Measurements from ENCODE around the gene KLHDC2. TPM values are rescaled to one million over a fixed set of nuclear protein-coding genes. Genes with fewer than 3 reads are reported as not detected.
"Not testable (repeated sequence)": the region's sequence is repeated elsewhere in the genome, so short reads cannot be mapped to it uniquely, and the experiment has no call there.

KLHDC2 gene
- polyA plus RNA-seq, 1 donor = 113 TPM

DNA sequence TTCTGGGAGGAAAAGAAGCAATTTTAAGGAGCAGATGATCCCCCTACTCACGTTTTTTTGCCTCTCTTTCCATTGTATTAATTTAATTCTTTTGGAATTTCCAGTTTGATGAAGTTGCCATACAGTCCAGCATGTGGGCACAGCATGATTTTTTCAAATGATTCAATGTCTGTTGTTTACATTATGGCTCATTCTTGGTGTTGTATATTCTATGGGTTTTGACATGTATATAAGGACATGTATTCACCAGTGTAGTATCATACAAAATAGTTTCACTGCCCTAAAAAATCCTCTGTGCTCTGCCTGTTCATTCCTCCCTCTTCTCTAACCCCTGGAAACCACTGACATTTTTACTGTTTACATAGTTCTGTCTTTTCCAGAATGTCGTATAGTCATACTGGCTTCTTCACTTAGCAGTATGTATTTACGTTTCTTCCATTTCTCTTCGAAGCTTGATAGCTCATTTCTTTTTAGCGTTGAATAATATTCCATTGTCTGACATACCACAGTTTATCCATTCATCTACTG lies 13.3 kb upstream of the KLHDC2 start:
- H3K4me1 ChIP-seq (ENCODE audit: control insufficient read depth, insufficient read depth, low read length) = no peaks in the 10 kb centered on the region
- no peak overlapping the region for H3K27ac ChIP-seq (ENCODE audit: low read length)
- H3K9me3 ChIP-seq (ENCODE audit: control insufficient read depth, low read depth, low read length) = no peaks in the 10 kb centered on the region
- no peaks in the 10 kb centered on the region for H3K27me3 ChIP-seq (ENCODE audit: control insufficient read depth, insufficient read depth, low read length)
- H3K36me3 ChIP-seq (ENCODE audit: control insufficient read depth, insufficient read depth, low read length) = no peaks in the 10 kb centered on the region
- 96% methylated on average over 3 of the region's 5 CpGs for whole genome bisulfite sequencing (ENCODE audit: insufficient coverage, low lambda C conversion rate)
- no peak for DNase-seq
- no peak overlapping the region for H3K4me3 ChIP-seq (ENCODE audit: low read length)

GRCh38 chr14:49755378-49755777 lies 12.6 kb upstream of the KLHDC2 start:
- Histone ChIP-seq H3K4me1 (ENCODE audit: control insufficient read depth, insufficient read depth, low read length) (no peaks in the 10 kb centered on the region), H3K36me3 (ENCODE audit: control insufficient read depth, insufficient read depth, low read length) (no peaks in the 10 kb centered on the region), H3K27ac (ENCODE audit: low read length) (no peak overlapping the region), H3K4me3 (ENCODE audit: low read length) (no peak overlapping the region), H3K9me3 (ENCODE audit: control insufficient read depth, low read depth, low read length) (no peaks in the 10 kb centered on the region), H3K27me3 (ENCODE audit: control insufficient read depth, insufficient read depth, low read length) (no peaks in the 10 kb centered on the region)
- WGBS (ENCODE audit: insufficient coverage, low lambda C conversion rate) = 100% methylated on average over 1 of the region's 3 CpGs
- DNase-seq = no peak

DNA sequence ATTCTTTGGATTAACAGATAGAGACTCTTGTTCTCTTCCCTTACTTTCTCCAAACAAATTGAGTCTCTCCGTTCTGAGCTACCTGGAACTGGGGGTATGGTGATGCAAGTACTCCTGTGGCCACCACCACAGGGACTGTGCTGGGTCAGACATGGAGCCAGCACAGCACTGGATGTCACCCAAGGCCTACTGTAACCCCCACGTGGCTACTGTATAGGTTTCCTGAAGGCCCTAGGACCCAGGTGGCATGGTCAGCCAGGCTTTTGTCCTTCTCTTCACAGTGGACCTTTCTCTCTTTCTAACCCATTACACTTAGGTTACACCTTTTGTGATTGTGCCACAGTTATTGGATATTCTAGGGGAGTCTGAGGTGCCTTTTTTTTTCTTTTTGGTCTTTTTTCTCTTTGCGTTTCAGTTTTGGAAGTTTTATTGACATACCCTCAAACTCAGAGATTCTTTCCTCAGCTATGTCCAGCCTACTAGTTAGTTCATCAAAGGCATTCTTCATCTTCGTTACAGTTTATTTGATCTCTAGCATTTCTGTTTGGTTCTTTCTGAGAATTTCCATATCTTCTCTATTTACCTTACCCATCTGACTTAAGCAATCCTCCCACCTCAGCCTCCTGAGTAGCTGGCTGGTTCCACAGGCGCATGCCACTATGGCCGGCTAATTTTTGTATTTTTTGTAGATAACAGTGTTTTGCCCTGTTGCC lies 6.0 kb upstream of the KLHDC2 start:
- Histone ChIP-seq H3K27ac (ENCODE audit: low read length) (no peak overlapping the region), H3K9me3 (ENCODE audit: control insufficient read depth, low read depth, low read length) (no peaks in the 10 kb centered on the region), H3K4me3 (ENCODE audit: low read length) (no peak overlapping the region), H3K4me1 (ENCODE audit: control insufficient read depth, insufficient read depth, low read length) (peaks cover 3% of the 10 kb centered on the region), H3K36me3 (ENCODE audit: control insufficient read depth, insufficient read depth, low read length) (no peaks in the 10 kb centered on the region), H3K27me3 (ENCODE audit: control insufficient read depth, insufficient read depth, low read length) (no peaks in the 10 kb centered on the region)
- no peak for DNase-seq
- 88% methylated on average over 1 of the region's 6 CpGs for WGBS (ENCODE audit: insufficient coverage, low lambda C conversion rate)

GRCh38 chr14:49766839-49767238 lies 1.1 kb upstream of the KLHDC2 start:
- Histone ChIP-seq H3K36me3 (ENCODE audit: control insufficient read depth, insufficient read depth, low read length) (no peaks in the 10 kb centered on the region), H3K27me3 (ENCODE audit: control insufficient read depth, insufficient read depth, low read length) (no peaks in the 10 kb centered on the region), H3K4me1 (ENCODE audit: control insufficient read depth, insufficient read depth, low read length) (peaks cover 15% of the 10 kb centered on the region), H3K9me3 (ENCODE audit: control insufficient read depth, low read depth, low read length) (peaks cover 2% of the 10 kb centered on the region), H3K4me3 (ENCODE audit: low read length) (peak overlapping the region; percentile 65), H3K27ac (ENCODE audit: low read length) (peak overlapping the region; percentile 100)
- peak; percentile 48 to 73 for DNase-seq
- no CpG with 5 or more reads among the region's 10 CpGs for WGBS (ENCODE audit: insufficient coverage, low lambda C conversion rate)

DNA sequence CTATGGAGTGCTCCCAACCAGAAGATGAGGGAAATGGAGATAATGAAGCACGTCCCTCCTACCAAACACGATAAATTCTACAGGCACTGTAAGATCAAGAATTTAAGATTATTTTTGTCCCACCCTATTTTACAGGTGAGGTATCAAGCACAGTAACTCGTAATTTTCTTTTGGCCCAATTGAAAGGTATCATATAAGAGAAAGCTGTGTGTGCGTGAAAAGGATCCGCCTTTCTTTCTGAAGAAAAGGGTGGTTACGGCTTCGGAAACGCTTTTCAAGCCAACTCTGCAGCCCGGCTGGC lies 733 bp upstream of the KLHDC2 start:
- peaks cover 15% of the 10 kb centered on the region for H3K4me1 ChIP-seq (ENCODE audit: control insufficient read depth, insufficient read depth, low read length)
- no peak for DNase-seq
- peaks cover 2% of the 10 kb centered on the region for H3K9me3 ChIP-seq (ENCODE audit: control insufficient read depth, low read depth, low read length)
- no peaks in the 10 kb centered on the region for H3K36me3 ChIP-seq (ENCODE audit: control insufficient read depth, insufficient read depth, low read length)
- WGBS (ENCODE audit: insufficient coverage, low lambda C conversion rate) = no CpG with 5 or more reads among the region's 9 CpGs
- H3K4me3 ChIP-seq (ENCODE audit: low read length) = peak overlapping the region; percentile 65
- H3K27ac ChIP-seq (ENCODE audit: low read length) = peak overlapping the region; percentile 100
- no peaks in the 10 kb centered on the region for H3K27me3 ChIP-seq (ENCODE audit: control insufficient read depth, insufficient read depth, low read length)

GRCh38 chr14:49768301-49769121 lies 558 bp downstream of the KLHDC2 start:
- peaks cover 7% of the 10 kb centered on the region for H3K36me3 ChIP-seq (ENCODE audit: control insufficient read depth, insufficient read depth, low read length)
- H3K27me3 ChIP-seq (ENCODE audit: control insufficient read depth, insufficient read depth, low read length) = no peaks in the 10 kb centered on the region
- peaks cover 15% of the 10 kb centered on the region for H3K4me1 ChIP-seq (ENCODE audit: control insufficient read depth, insufficient read depth, low read length)
- DNase-seq = peak; percentile 91 to 94
- H3K4me3 ChIP-seq (ENCODE audit: low read length) = peak overlapping the region; percentile 99
- peak overlapping the region; percentile 99 for H3K27ac ChIP-seq (ENCODE audit: low read length)
- no CpG with 5 or more reads among the region's 67 CpGs for WGBS (ENCODE audit: insufficient coverage, low lambda C conversion rate)
- peaks cover 2% of the 10 kb centered on the region for H3K9me3 ChIP-seq (ENCODE audit: control insufficient read depth, low read depth, low read length)

GRCh38 chr14:49769171-49769570 lies 1.2 kb downstream of the KLHDC2 start:
- H3K27me3 ChIP-seq (ENCODE audit: control insufficient read depth, insufficient read depth, low read length) = no peaks in the 10 kb centered on the region
- no peak for DNase-seq
- WGBS (ENCODE audit: insufficient coverage, low lambda C conversion rate) = 10% methylated on average over 5 of the region's 6 CpGs
- H3K27ac ChIP-seq (ENCODE audit: low read length) = peak overlapping the region; percentile 99
- H3K9me3 ChIP-seq (ENCODE audit: control insufficient read depth, low read depth, low read length) = peaks cover 2% of the 10 kb centered on the region
- H3K4me1 ChIP-seq (ENCODE audit: control insufficient read depth, insufficient read depth, low read length) = peaks cover 15% of the 10 kb centered on the region
- H3K36me3 ChIP-seq (ENCODE audit: control insufficient read depth, insufficient read depth, low read length) = peaks cover 14% of the 10 kb centered on the region
- peak overlapping the region; percentile 99 for H3K4me3 ChIP-seq (ENCODE audit: low read length)

GRCh38 chr14:49769581-49770211 lies 1.7 kb downstream of the KLHDC2 start:
- DNase-seq = no peak
- H3K4me3 ChIP-seq (ENCODE audit: low read length) = peak overlapping the region; percentile 99
- peaks cover 15% of the 10 kb centered on the region for H3K4me1 ChIP-seq (ENCODE audit: control insufficient read depth, insufficient read depth, low read length)
- H3K9me3 ChIP-seq (ENCODE audit: control insufficient read depth, low read depth, low read length) = peaks cover 2% of the 10 kb centered on the region
- H3K27ac ChIP-seq (ENCODE audit: low read length) = peak overlapping the region; percentile 99
- peaks cover 19% of the 10 kb centered on the region for H3K36me3 ChIP-seq (ENCODE audit: control insufficient read depth, insufficient read depth, low read length)
- WGBS (ENCODE audit: insufficient coverage, low lambda C conversion rate) = 13% methylated on average over 3 of the region's 15 CpGs
- H3K27me3 ChIP-seq (ENCODE audit: control insufficient read depth, insufficient read depth, low read length) = no peaks in the 10 kb centered on the region

- Histone ChIP-seq H3K4me1 (ENCODE audit: control insufficient read depth, insufficient read depth, low read length) (peaks cover 15% of the 10 kb centered on the region), H3K27me3 (ENCODE audit: control insufficient read depth, insufficient read depth, low read length) (no peaks in the 10 kb centered on the region), H3K36me3 (ENCODE audit: control insufficient read depth, insufficient read depth, low read length) (peaks cover 24% of the 10 kb centered on the region), H3K4me3 (ENCODE audit: low read length) (peak overlapping the region; percentile 99), H3K27ac (ENCODE audit: low read length) (peak overlapping the region; percentile 99), H3K9me3 (ENCODE audit: control insufficient read depth, low read depth, low read length) (peaks cover 2% of the 10 kb centered on the region)
- WGBS (ENCODE audit: insufficient coverage, low lambda C conversion rate) = no CpG with 5 or more reads among the region's 4 CpGs
- DNase-seq = peak; percentile 84 to 95
These were observed 2.4 kb downstream of the KLHDC2 start for GRCh38 chr14:49770212-49770817.

DNA sequence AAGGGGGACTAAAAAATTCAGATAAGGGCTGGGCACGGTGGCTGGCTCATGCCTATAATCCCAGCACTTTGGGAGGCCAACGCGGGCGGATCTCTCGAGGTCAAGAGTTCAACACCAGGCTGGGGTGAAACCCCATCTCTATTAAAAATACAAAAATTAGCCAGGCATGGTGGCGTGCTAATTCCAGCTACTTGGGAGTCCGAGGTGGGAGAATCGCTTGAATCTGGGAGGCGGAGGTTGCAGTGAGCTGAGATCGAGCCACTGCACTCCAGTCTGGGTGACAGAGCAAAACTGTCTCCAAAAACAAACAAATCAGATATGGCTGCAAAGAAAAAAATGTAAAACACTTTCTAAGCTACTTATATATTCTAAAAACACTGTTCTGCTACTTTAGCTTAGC lies 3.7 kb downstream of the KLHDC2 start:
- Histone ChIP-seq H3K36me3 (ENCODE audit: control insufficient read depth, insufficient read depth, low read length) (peaks cover 34% of the 10 kb centered on the region), H3K27ac (ENCODE audit: low read length) (peak overlapping the region; percentile 99), H3K4me1 (ENCODE audit: control insufficient read depth, insufficient read depth, low read length) (peaks cover 12% of the 10 kb centered on the region)
- H3K4me3 ChIP-seq (ENCODE audit: low read length); DNase-seq; H3K9me3 ChIP-seq (ENCODE audit: control insufficient read depth, low read depth, low read length); H3K27me3 ChIP-seq (ENCODE audit: control insufficient read depth, insufficient read depth, low read length): not testable (repeated sequence)
- WGBS (ENCODE audit: insufficient coverage, low lambda C conversion rate) = 40% methylated on average over 1 of the region's 10 CpGs

All from large intestine (tissue), 3 donors.